HUES6 (cell line): Measurements from ENCODE around the gene PDE6D.
"Not testable (repeated sequence)": the region's sequence is repeated elsewhere in the genome, so short reads cannot be mapped to it uniquely, and the experiment has no call there.

Experiments
- H3K27ac ChIP-seq: 2 replicates; pipeline ENCODE4 v1.7.0; 2013; ENCODE audit warnings: low read depth, mild to moderate bottlenecking, low read length, inconsistent platforms
- H3K27me3 ChIP-seq: 2 replicates; pipeline ENCODE4 v1.6.1; 2013; ENCODE audit warnings: low read length; ENCODE audit not compliant: control insufficient read depth, insufficient read depth
- H3K36me3 ChIP-seq: 2 replicates; pipeline ENCODE4 v1.6.1; 2013; ENCODE audit warnings: low read length; ENCODE audit not compliant: control insufficient read depth, insufficient read depth
- H3K4me1 ChIP-seq: 2 replicates; pipeline ENCODE4 v1.6.1; 2013; ENCODE audit warnings: low read length; ENCODE audit not compliant: control insufficient read depth, insufficient read depth
- H3K4me3 ChIP-seq: 2 replicates; pipeline ENCODE4 v1.5.1; 2013; ENCODE audit warnings: low read depth, low read length
- H3K9ac ChIP-seq: one replicate; pipeline ENCODE4 v1.6.1; 2013; ENCODE audit warnings: mild to moderate bottlenecking, low read length
- H3K9me3 ChIP-seq: 2 replicates; pipeline ENCODE4 v1.6.1; 2013; ENCODE audit warnings: low read depth, low read length; ENCODE audit not compliant: control insufficient read depth, insufficient read depth

PDE6D gene

GRCh38 chr2:231717281-231718171 is 63.6 kb downstream of the PDE6D start:
- Histone ChIP-seq H3K4me1 (peaks cover 30% of the 10 kb centered on the region; the same call in 1 of the 2 replicates), H3K27ac (peak overlapping the region; percentile 67; the same call in 1 of the 2 replicates), H3K36me3 (peaks cover 14% of the 10 kb centered on the region), H3K27me3 (no peaks in the 10 kb centered on the region), H3K4me3 (peak overlapping the region; percentile 38; the same call in 1 of the 2 replicates), H3K9me3 (no peaks in the 10 kb centered on the region), H3K9ac (peak overlapping the region; percentile 61)

- Histone ChIP-seq H3K27ac (no peak overlapping the region), H3K27me3 (no peaks in the 10 kb centered on the region), H3K4me3 (no peak overlapping the region), H3K9ac (no peak overlapping the region), H3K9me3 (no peaks in the 10 kb centered on the region), H3K36me3 (peaks cover 21% of the 10 kb centered on the region), H3K4me1 (peaks cover 37% of the 10 kb centered on the region; the same call in 1 of the 2 replicates)
These were observed 64.3 kb downstream of the PDE6D start for GRCh38 chr2:231716666-231717280.

- H3K4me1 ChIP-seq: peaks cover 41% of the 10 kb centered on the region; the same call in 1 of the 2 replicates
- H3K27ac ChIP-seq: no peak overlapping the region
- H3K9ac ChIP-seq: no peak overlapping the region
These were observed 65.0 kb downstream of the PDE6D start for GRCh38 chr2:231715988-231716616.

GRCh38 chr2:231715499-231715837 is 65.6 kb downstream of the PDE6D start:
- Histone ChIP-seq H3K27ac (no peak overlapping the region), H3K4me3 (no peak overlapping the region), H3K36me3 (peaks cover 34% of the 10 kb centered on the region), H3K4me1 (peaks cover 41% of the 10 kb centered on the region; the same call in 1 of the 2 replicates), H3K9ac (no peak overlapping the region), H3K27me3 (no peaks in the 10 kb centered on the region), H3K9me3 (no peaks in the 10 kb centered on the region)

More at GRCh38 chr2:231715988-231716616, 65.0 kb downstream of the PDE6D start:
- Histone ChIP-seq H3K36me3 (peaks cover 28% of the 10 kb centered on the region), H3K27me3 (no peaks in the 10 kb centered on the region), H3K9me3 (no peaks in the 10 kb centered on the region), H3K4me3 (no peak overlapping the region)

- no peaks in the 10 kb centered on the region for H3K9me3 ChIP-seq
- no peaks in the 10 kb centered on the region for H3K27me3 ChIP-seq
- peaks cover 38% of the 10 kb centered on the region for H3K36me3 ChIP-seq
- no peak overlapping the region for H3K4me3 ChIP-seq
- peaks cover 41% of the 10 kb centered on the region; the same call in 1 of the 2 replicates for H3K4me1 ChIP-seq
- peak overlapping the region; percentile 2 for H3K9ac ChIP-seq
- 0 out of 2 replicates have a peak overlapping the region, but pooled peaks have one; percentile 1 for H3K27ac ChIP-seq
These were observed 66.2 kb downstream of the PDE6D start for GRCh38 chr2:231714639-231715498.

GRCh38 chr2:231713730-231714638 is 67.1 kb downstream of the PDE6D start:
- Histone ChIP-seq H3K4me3 (peak overlapping the region; percentile 14; the same call in 1 of the 2 replicates), H3K36me3 (peaks cover 46% of the 10 kb centered on the region), H3K4me1 (peaks cover 41% of the 10 kb centered on the region; the same call in 1 of the 2 replicates), H3K9ac (peak overlapping the region; percentile 1), H3K27me3 (no peaks in the 10 kb centered on the region), H3K27ac (peak overlapping the region; percentile 1; the same call in 1 of the 2 replicates), H3K9me3 (no peaks in the 10 kb centered on the region)

- H3K9me3 ChIP-seq, H3K27ac ChIP-seq, H3K9ac ChIP-seq, H3K27me3 ChIP-seq: not testable (repeated sequence)
- Histone ChIP-seq H3K4me1 (peaks cover 41% of the 10 kb centered on the region; the same call in 1 of the 2 replicates), H3K36me3 (peaks cover 46% of the 10 kb centered on the region), H3K4me3 (peak overlapping the region; percentile 14; the same call in 1 of the 2 replicates)
These were observed 67.7 kb downstream of the PDE6D start for GRCh38 chr2:231713406-231713729.

GRCh38 chr2:231712451-231713021 is 68.5 kb downstream of the PDE6D start:
- Histone ChIP-seq H3K36me3 (peaks cover 46% of the 10 kb centered on the region), H3K4me1 (peaks cover 35% of the 10 kb centered on the region; the same call in 1 of the 2 replicates), H3K9ac (peak overlapping the region; percentile 99), H3K4me3 (peak overlapping the region; percentile 93)
- H3K9me3 ChIP-seq, H3K27me3 ChIP-seq, H3K27ac ChIP-seq: not testable (repeated sequence)

- Histone ChIP-seq H3K4me3 (peak overlapping the region; percentile 93), H3K4me1 (peaks cover 33% of the 10 kb centered on the region; the same call in 1 of the 2 replicates), H3K9me3 (no peaks in the 10 kb centered on the region), H3K27me3 (no peaks in the 10 kb centered on the region), H3K9ac (peak overlapping the region; percentile 99), H3K36me3 (peaks cover 46% of the 10 kb centered on the region), H3K27ac (no peak overlapping the region)
These were observed 69.2 kb downstream of the PDE6D start for GRCh38 chr2:231711677-231712450.
